GM12878 (cell line): ENCODE results near the gene LPAR5. TPM values are rescaled to one million over a fixed set of nuclear protein-coding genes. Genes with fewer than 3 reads are reported as not detected.
A peak's percentile ranks its signal among the peaks of the same experiment; 100 is the strongest.

Source experiments
- ATAC-seq: fragments of 200-7000 bp; cut with Tn5 transposase; 3 replicates; pipeline ENCODE4 v1.9.1; 2020; ENCODE audit warnings: mild to moderate bottlenecking, moderate library complexity
- BruUV-seq: library from RNA; stranded (reverse); fragments of 400-500 nt; replicated peaks from 2 replicates; lab custom pipeline; 2021; lab: Mats Ljungman, UMichigan
- CTCF ChIA-PET: fragments of 300-600 bp; sonication (Branson Sonifier 250); formaldehyde crosslinking; extraction: SDS; loops from one replicate; lab custom pipeline; 2021; ENCODE audit warnings: inconsistent platforms; lab: Yijun Ruan, JAX
- POLR2A ChIA-PET: fragments of 350-600 bp; formaldehyde crosslinking; extraction: SDS; loops from one replicate; lab custom pipeline; 2021; ENCODE audit warnings: inconsistent platforms; lab: Charles Lee
- RAD21 ChIA-PET: fragments of 300-600 bp; sonication (Branson Sonifier 250); formaldehyde crosslinking; loops from one replicate; lab custom pipeline; 2023; ENCODE audit warnings: antibody characterized with exemption; ENCODE audit not compliant: unreplicated experiment; lab: Charles Lee
- SMC1A ChIA-PET: fragments of 300-600 bp; sonication (Branson Sonifier 250); formaldehyde crosslinking; loops from one replicate; lab custom pipeline; 2023; ENCODE audit not compliant: unreplicated experiment, uncharacterized antibody; lab: Charles Lee
- DNase-seq: peaks from one replicate; pipeline ENCODE4 v3.0.0-alpha.2; 2011; ENCODE audit warnings: low read depth, low spot score
- FAIRE-seq: peaks from 3 replicates; lab custom pipeline; 2011; peaks lifted over from hg19 to GRCh38; lab: Jason Lieb, UNC
- H2AFZ ChIP-seq: 2 replicates; pipeline ENCODE4 v1.6.0; 2011; ENCODE audit warnings: low read depth, low read length, control low read depth; ENCODE audit not compliant: control insufficient read depth
- H3K27ac ChIP-seq: 2 replicates; pipeline ENCODE4 v1.5.1; 2011; ENCODE audit warnings: control low read depth; ENCODE audit not compliant: control insufficient read depth, insufficient read depth
- H3K27me3 ChIP-seq, 2 experiments: replicated peaks in 1 of 2; 2 replicates each; pipeline versions ENCODE4 v1.6.0 to v1.6.1; 2011; ENCODE audit warnings: low read length in 1 of 2; ENCODE audit not compliant: control insufficient read depth in 2 of 2, insufficient read depth in 2 of 2
- H3K36me3 ChIP-seq, 2 experiments: 2 replicates each; pipeline ENCODE4 v1.5.1; 2011; ENCODE audit warnings: low read length in 1 of 2; ENCODE audit not compliant: control insufficient read depth in 2 of 2, insufficient read depth in 2 of 2
- H3K4me1 ChIP-seq: 2 replicates; pipeline ENCODE4 v1.6.1; 2011; ENCODE audit warnings: mild to moderate bottlenecking, low read length, moderate library complexity, mixed read lengths; ENCODE audit not compliant: control insufficient read depth, insufficient read depth
- H3K4me2 ChIP-seq: 2 replicates; pipeline ENCODE4 v1.6.0; 2011; ENCODE audit warnings: control low read depth; ENCODE audit not compliant: control insufficient read depth, insufficient read depth
- H3K4me3 ChIP-seq: fragments of 200-600 bp; sonication (generic); 2 replicates; pipeline ENCODE4 v1.5.1; 2016
- H3K79me2 ChIP-seq: 2 replicates; pipeline ENCODE4 v1.6.0; 2011; ENCODE audit warnings: low read length; ENCODE audit not compliant: control insufficient read depth, insufficient read depth
- H3K9ac ChIP-seq: 2 replicates; pipeline ENCODE4 v1.8.0; 2011; ENCODE audit warnings: low read length, control low read depth, mixed read lengths; ENCODE audit not compliant: control insufficient read depth, insufficient read depth
- H3K9me3 ChIP-seq: replicated peaks from 3 replicates; pipeline ENCODE4 v1.5.1; 2011; ENCODE audit warnings: mild to moderate bottlenecking, low read length; ENCODE audit not compliant: control insufficient read depth, insufficient read depth
- H4K20me1 ChIP-seq: 2 replicates; pipeline ENCODE4 v1.6.0; 2011; ENCODE audit not compliant: control insufficient read depth, insufficient read depth
- DPF2 ChIP-seq: fragments of 450-650 bp; IDR thresholded peaks from 2 replicates; pipeline ENCODE4 v1.6.1; 2017; ENCODE audit warnings: mild to moderate bottlenecking
- POLR2A ChIP-seq: IDR thresholded peaks from 2 replicates; pipeline ENCODE4 v1.6.1; 2011; ENCODE audit warnings: low read depth, mild to moderate bottlenecking, low read length
- POLR2AphosphoS5 ChIP-seq: IDR thresholded peaks from 2 replicates; pipeline ENCODE4 v1.6.1; 2011; ENCODE audit warnings: mild to moderate bottlenecking, low read length, inconsistent platforms
- YY1 ChIP-seq: IDR thresholded peaks from 2 replicates; pipeline ENCODE4 v1.6.1; 2011; ENCODE audit warnings: low read depth, mild to moderate bottlenecking, low read length
- ZBTB4 ChIP-seq: fragments of 450-650 bp; formaldehyde crosslinking; IDR thresholded peaks from 2 replicates; pipeline ENCODE4 v1.4.0; 2022; ENCODE audit warnings: mild to moderate bottlenecking, moderate library complexity
- WGBS: methylation state at CpG from one replicate; pipeline ENCODE4 v1.1.6; 2016; ENCODE audit warnings: low lambda C conversion rate; ENCODE audit not compliant: insufficient replicate concordance, insufficient coverage; ENCODE audit errors: missing lambda C conversion rate; 5-methylcytosine and 5-hydroxymethylcytosine counted together
- in situ Hi-C: fragments of 300-500 bp; cut with MboI; formaldehyde crosslinking; loops from 9 replicates; pipeline ENCODE4 v1.14.3; 2018; ENCODE audit warnings: mixed read lengths
- intact Hi-C: fragments of 100-400 bp; cut with micrococcal nuclease; formaldehyde crosslinking; loops from one replicate; pipeline ENCODE4 v1.14.2; 2022; ENCODE audit not compliant: unreplicated experiment
- polyA plus RNA-seq, 11 experiments: library from polyadenylated mRNA; depleted of rRNA in 4 of 11; unstranded in 6 of 11; stranded (reverse) in 5 of 11; fragments of >200 nt; fragmentation: Nextera tagmentation in 4 of 11; fragmentation: Illumina TruSeq in 1 of 11; extraction: Ambion mirVana in 4 of 11; extraction: Trizol in 1 of 11; gene quantifications; 1 replicate in 1 of 11; 2 replicates in 10 of 11; pipeline versions ENCODE4 v1.2.1 to v1.2.3, GENCODE V29; 2011 to 2016; ENCODE audit warnings: inconsistent platforms in 2 of 11, missing spikeins in 2 of 11, low read depth in 1 of 11
- total RNA-seq, 4 experiments: library from RNA; depleted of rRNA in 3 of 4; stranded (reverse); fragments of >200 nt in 3 of 4; fragmentation: Illumina TruSeq in 1 of 4; extraction: Trizol in 1 of 4; gene quantifications; 2 replicates each; pipeline versions ENCODE4 v1.2.1 to v1.2.3, GENCODE V29; 2013 to 2021

The LPAR5 gene
- total and polyA plus RNA-seq, 10 of the 15 experiments (the other 5 are each of a cell fraction or from before 2014, with no cell fraction given) = 1.3 to 7.9 (median 5.3) TPM

DNA sequence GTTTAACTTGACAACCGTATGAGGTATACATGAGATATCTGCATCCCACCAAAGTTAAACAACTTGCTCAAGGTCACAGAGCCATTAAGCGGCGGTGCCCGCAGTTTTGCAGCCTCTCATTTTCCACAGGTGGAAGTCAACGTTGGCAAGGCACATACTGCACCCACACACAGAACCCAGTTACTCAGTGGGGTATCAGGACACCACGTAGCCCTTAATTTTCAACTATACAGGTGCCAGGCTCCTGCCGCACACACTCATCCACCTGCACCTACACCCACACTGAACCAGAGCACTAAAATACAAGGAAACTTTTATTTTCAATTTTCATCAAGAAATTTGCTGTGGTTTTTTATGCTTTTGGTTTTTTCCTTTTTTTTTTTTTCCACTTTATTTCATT lies 66.0 kb downstream of the LPAR5 start:
- Histone ChIP-seq H3K4me2 (no peak overlapping the region), H3K4me1 (peaks cover 4% of the 10 kb centered on the region; the same call in 1 of the 2 replicates), H3K27ac (no peak overlapping the region), H3K79me2 (peaks cover 29% of the 10 kb centered on the region), H2AFZ (no peak overlapping the region), H4K20me1 (no peaks in the 10 kb centered on the region; the same call in 1 of the 2 replicates), H3K9me3 (no peaks in the 10 kb centered on the region), H3K9ac (no peak overlapping the region), H3K36me3 (peaks cover 22 to 26% of the 10 kb centered on the region in 2 experiments), H3K27me3 (no peaks in the 10 kb centered on the region), H3K4me3 (no peak overlapping the region)
- ATAC-seq (no peak), DNase-seq (no peak), FAIRE-seq (no peak)
- BruUV-seq = no TSS peak
- ChIA-PET RAD21 (interaction anchor here (0.7 to 2.7 kb wide), 3 partner anchors 33 to 281 kb away, joined by 4 to 9 read pairs (median 5); partner anchors contain the start of gene CDCA3), SMC1A (interaction anchor here (0.8 to 1.5 kb wide), 4 partner anchors 43 to 120 kb away, joined by 3 to 8 read pairs (median 4); partner anchors contain the start of gene ZNF384), CTCF (interaction anchor here (0.7 to 3.9 kb wide), 12 partner anchors 12 to 209 kb away, joined by 3 to 43 read pairs (median 5); partner anchors contain the start of gene LPAR5), POLR2A (no interaction called here)
- TF ChIP-seq YY1 (no peak), POLR2AphosphoS5 (peak; percentile 12; the same call in 1 of the 2 replicates), DPF2 (no peak)
- in situ Hi-C loops (no loop called here), intact Hi-C loops (loop anchor here (5.0 kb wide), 1 partner anchor 118 kb away; the partner anchor contains the start of gene ZNF384)
- 85% methylated on average over 7 of the region's 7 CpGs for WGBS

- Histone ChIP-seq H3K4me1 (peaks cover 4% of the 10 kb centered on the region; the same call in 1 of the 2 replicates), H2AFZ (no peak overlapping the region), H3K36me3 (peaks cover 20 to 21% of the 10 kb centered on the region in 2 experiments), H3K27ac (no peak overlapping the region), H3K4me3 (no peak overlapping the region), H3K27me3 (no peaks in the 10 kb centered on the region), H4K20me1 (no peaks in the 10 kb centered on the region; the same call in 1 of the 2 replicates), H3K4me2 (no peak overlapping the region), H3K9ac (no peak overlapping the region), H3K9me3 (no peaks in the 10 kb centered on the region), H3K79me2 (peaks cover 30% of the 10 kb centered on the region)
- CTCF ChIA-PET = interaction anchor here (1.1 to 1.5 kb wide), 2 partner anchors 33 to 120 kb away, joined by 3 to 4 read pairs; partner anchors contain the start of gene ZNF384
- BruUV-seq = no TSS peak
- POLR2A ChIA-PET = no interaction called here
- RAD21 ChIA-PET = interaction anchor here (1.2 kb wide), 1 partner anchor 29 kb away, joined by 3 read pairs; no protein-coding TSS in a partner anchor
- WGBS = 92% methylated on average over 12 of the region's 12 CpGs
- TF ChIP-seq POLR2A (peak; percentile 47; the same call in 1 of the 2 replicates), POLR2AphosphoS5 (peak; percentile 11; the same call in 1 of the 2 replicates), ZBTB4 (no peak)
- in situ Hi-C loops (no loop called here), intact Hi-C loops (loop anchor here (5.0 kb wide), 1 partner anchor 118 kb away; the partner anchor contains the start of gene ZNF384)
- SMC1A ChIA-PET = no interaction called here
- DNase-seq (no peak), FAIRE-seq (no peak), ATAC-seq (no peak)
These were observed 66.4 kb downstream of the LPAR5 start for GRCh38 chr12:6569312-6569711.
